NCI-H2171 (cell line): ENCODE data around the gene CCDC91.
A peak's percentile ranks its signal among the peaks of the same experiment; 100 is the strongest.

Experiments used
- DNase-seq: peaks from one replicate; lab custom pipeline; 2025; lab: John Stamatoyannopoulos, UW

Gene CCDC91

GRCh38 chr12:28582672-28583376 is 392.6 kb downstream of the CCDC91 start:
- no peak for DNase-seq

- peak; percentile 8 for DNase-seq
Measured at GRCh38 chr12:28583701-28584261, 393.5 kb downstream of the CCDC91 start.

GRCh38 chr12:28585146-28585545 is 394.9 kb downstream of the CCDC91 start:
- DNase-seq: no peak

GRCh38 chr12:28586481-28586880 is 396.2 kb downstream of the CCDC91 start:
- DNase-seq: no peak

GRCh38 chr12:28591831-28592230 is 401.6 kb downstream of the CCDC91 start:
- no peak for DNase-seq
